Activated CD4-positive, alpha-beta T cell treated with anti-CD3 and anti-CD28 coated beads, Interleukin-2, amount 10 ng/mL, durations not matched to agents 7 days and 5 days (primary cell): Measurements from ENCODE around the gene CYP27A1. TPM values are rescaled to one million over a fixed set of nuclear protein-coding genes. Genes with fewer than 3 reads are reported as not detected.

Experiments used
- CTCF ChIA-PET: fragments of 350-600 bp; sonication (Branson Sonifier 250); formaldehyde crosslinking; loops from one replicate; lab custom pipeline; 2021; ENCODE audit warnings: antibody characterized with exemption; lab: Charles Lee
- POLR2A ChIA-PET: fragments of 350-600 bp; sonication (Branson Sonifier 250); formaldehyde crosslinking; loops from one replicate; lab custom pipeline; 2021; ENCODE audit warnings: antibody characterized with exemption; lab: Charles Lee
- DNase-seq: peaks from one replicate; pipeline ENCODE4 v3.0.0-alpha.2; 2020
- H3K27ac Mint-ChIP-seq: one replicate; pipeline ENCODE4 v1.8.0; 2021; ENCODE audit warnings: mild to moderate bottlenecking, moderate library complexity, mixed read lengths
- H3K27me3 Mint-ChIP-seq: one replicate; pipeline ENCODE4 v1.8.0; 2021; ENCODE audit warnings: mixed read lengths
- H3K36me3 Mint-ChIP-seq: one replicate; pipeline ENCODE4 v1.8.0; 2021; ENCODE audit warnings: low read depth, mixed read lengths
- H3K4me1 Mint-ChIP-seq: one replicate; pipeline ENCODE4 v1.8.0; 2021; ENCODE audit warnings: mixed read lengths
- H3K4me3 Mint-ChIP-seq: one replicate; pipeline ENCODE4 v1.8.0; 2021; ENCODE audit warnings: mild to moderate bottlenecking, moderate library complexity, mixed read lengths
- H3K9me3 Mint-ChIP-seq: one replicate; pipeline ENCODE4 v1.8.0; 2021; ENCODE audit warnings: mixed read lengths
- total RNA-seq, 2 experiments: library from RNA; stranded (reverse); gene quantifications; one replicate each; pipeline ENCODE4 v1.2.3, GENCODE V29; 2021

The CYP27A1 gene
- total RNA-seq, 2 experiments from 2014 or later = 0.08 to 0.22 TPM

GRCh38 chr2:218816561-218817011 is 34.6 kb downstream of the CYP27A1 start:
- H3K4me1 Mint-ChIP-seq = no peaks in the 10 kb centered on the region
- H3K9me3 Mint-ChIP-seq = no peaks in the 10 kb centered on the region
- H3K27ac Mint-ChIP-seq = no peak overlapping the region
- POLR2A ChIA-PET = no interaction called here
- H3K36me3 Mint-ChIP-seq = no peaks in the 10 kb centered on the region
- no peaks in the 10 kb centered on the region for H3K27me3 Mint-ChIP-seq
- H3K4me3 Mint-ChIP-seq = no peak overlapping the region
- CTCF ChIA-PET = interaction anchor here (1.5 kb wide), 1 partner anchor 41 kb away, joined by 4 read pairs; no protein-coding TSS in a partner anchor
- DNase-seq = no peak

DNA sequence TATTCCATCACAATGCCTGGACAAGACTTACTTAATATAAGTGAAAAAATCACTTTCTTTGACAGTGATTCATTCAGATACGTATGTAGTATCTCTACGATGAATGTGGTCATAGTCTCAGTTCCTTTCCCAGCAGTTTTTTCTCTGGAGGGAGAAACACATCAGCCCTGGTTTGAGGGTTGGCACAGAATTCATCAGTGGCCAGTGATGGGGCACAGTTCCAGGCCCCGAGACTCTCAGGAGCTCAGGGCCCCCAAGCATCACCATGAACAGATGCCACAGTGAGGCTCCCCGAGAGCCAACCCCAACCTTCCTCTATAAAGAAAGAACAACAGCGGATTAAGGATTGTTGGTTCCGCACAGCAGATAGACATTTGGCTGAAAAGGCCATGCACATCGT is 37.1 kb downstream of the CYP27A1 start:
- Mint-ChIP-seq H3K4me1 (no peaks in the 10 kb centered on the region), H3K36me3 (no peaks in the 10 kb centered on the region), H3K9me3 (no peaks in the 10 kb centered on the region), H3K4me3 (no peak overlapping the region), H3K27me3 (no peaks in the 10 kb centered on the region), H3K27ac (no peak overlapping the region)
- ChIA-PET POLR2A (no interaction called here), CTCF (interaction anchor here (0.6 to 1.4 kb wide), 4 partner anchors 9 to 256 kb away, joined by 3 to 6 read pairs (median 4); no protein-coding TSS in a partner anchor)
- DNase-seq = no peak

GRCh38 chr2:218820746-218821369 is 38.9 kb downstream of the CYP27A1 start:
- ChIA-PET POLR2A (no interaction called here), CTCF (interaction anchor here (1.9 kb wide), 1 partner anchor 27 kb away, joined by 5 read pairs; no protein-coding TSS in a partner anchor)
- no peak overlapping the region for H3K27ac Mint-ChIP-seq
- no peak overlapping the region for H3K4me3 Mint-ChIP-seq
- DNase-seq = no peak
- no peaks in the 10 kb centered on the region for H3K27me3 Mint-ChIP-seq
- no peaks in the 10 kb centered on the region for H3K4me1 Mint-ChIP-seq
- no peaks in the 10 kb centered on the region for H3K36me3 Mint-ChIP-seq
- H3K9me3 Mint-ChIP-seq = no peaks in the 10 kb centered on the region

DNA sequence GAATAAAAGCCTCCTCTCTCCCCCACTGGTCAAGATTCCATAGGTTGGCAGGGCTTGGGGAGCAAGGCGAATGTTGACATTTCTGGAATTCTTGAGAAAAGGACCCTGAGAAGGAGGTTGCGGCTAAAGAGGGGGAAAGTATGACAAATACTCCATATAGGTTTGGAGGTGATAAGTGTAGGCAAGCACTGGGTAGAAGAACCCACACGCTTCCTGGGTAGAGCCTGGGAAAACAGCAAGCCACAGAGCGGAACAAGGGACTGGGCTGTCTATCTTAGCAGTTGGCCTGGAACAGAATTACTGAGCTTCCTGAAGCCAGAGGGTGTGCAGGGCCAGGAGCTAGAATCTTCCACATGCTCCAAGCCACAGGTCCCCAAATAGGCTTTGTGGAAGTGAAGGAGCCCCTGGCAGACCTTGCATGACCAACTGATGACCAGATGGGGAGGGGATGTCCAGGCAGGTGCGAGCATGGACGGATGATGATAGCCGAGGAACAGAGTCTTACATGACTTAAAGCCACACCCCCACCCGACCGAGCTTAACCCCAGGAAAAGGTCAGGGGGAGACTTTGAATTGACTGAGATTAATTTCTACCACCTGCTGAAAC is 39.8 kb downstream of the CYP27A1 start:
- Mint-ChIP-seq H3K9me3 (no peaks in the 10 kb centered on the region), H3K4me3 (no peak overlapping the region), H3K4me1 (no peaks in the 10 kb centered on the region), H3K36me3 (no peaks in the 10 kb centered on the region), H3K27me3 (no peaks in the 10 kb centered on the region), H3K27ac (no peak overlapping the region)
- DNase-seq = no peak
- CTCF ChIA-PET = interaction anchor here (1.3 to 1.9 kb wide), 2 partner anchors 9 to 26 kb away, joined by 3 to 5 read pairs; no protein-coding TSS in a partner anchor
- POLR2A ChIA-PET = no interaction called here

DNA sequence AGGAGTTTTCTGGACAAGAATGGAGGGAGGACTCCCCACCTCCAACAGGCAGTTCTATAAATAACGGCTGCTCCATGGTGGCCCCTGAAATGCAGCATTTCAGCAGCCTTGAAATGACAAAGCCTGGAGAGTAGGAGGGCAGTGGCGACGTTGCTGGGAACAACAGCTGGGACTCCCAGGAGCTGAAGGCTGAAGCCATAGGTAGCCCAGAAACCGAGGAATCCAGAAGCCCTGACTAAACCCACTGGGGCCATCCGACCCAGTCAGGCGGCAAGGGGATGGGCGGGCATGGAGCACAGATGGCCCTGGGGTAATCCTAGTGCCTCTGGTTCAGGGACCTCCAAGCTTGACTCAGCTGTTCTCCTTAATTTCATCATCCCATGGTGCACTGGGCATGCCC is 40.7 kb downstream of the CYP27A1 start:
- Mint-ChIP-seq H3K27me3 (peaks cover 2% of the 10 kb centered on the region), H3K4me3 (no peak overlapping the region), H3K36me3 (no peaks in the 10 kb centered on the region), H3K4me1 (no peaks in the 10 kb centered on the region), H3K9me3 (no peaks in the 10 kb centered on the region), H3K27ac (no peak overlapping the region)
- POLR2A ChIA-PET = no interaction called here
- CTCF ChIA-PET = interaction anchor here (0.9 to 1.9 kb wide), 4 partner anchors 9 to 25 kb away, joined by 3 to 7 read pairs (median 4); no protein-coding TSS in a partner anchor
- no peak for DNase-seq

DNA sequence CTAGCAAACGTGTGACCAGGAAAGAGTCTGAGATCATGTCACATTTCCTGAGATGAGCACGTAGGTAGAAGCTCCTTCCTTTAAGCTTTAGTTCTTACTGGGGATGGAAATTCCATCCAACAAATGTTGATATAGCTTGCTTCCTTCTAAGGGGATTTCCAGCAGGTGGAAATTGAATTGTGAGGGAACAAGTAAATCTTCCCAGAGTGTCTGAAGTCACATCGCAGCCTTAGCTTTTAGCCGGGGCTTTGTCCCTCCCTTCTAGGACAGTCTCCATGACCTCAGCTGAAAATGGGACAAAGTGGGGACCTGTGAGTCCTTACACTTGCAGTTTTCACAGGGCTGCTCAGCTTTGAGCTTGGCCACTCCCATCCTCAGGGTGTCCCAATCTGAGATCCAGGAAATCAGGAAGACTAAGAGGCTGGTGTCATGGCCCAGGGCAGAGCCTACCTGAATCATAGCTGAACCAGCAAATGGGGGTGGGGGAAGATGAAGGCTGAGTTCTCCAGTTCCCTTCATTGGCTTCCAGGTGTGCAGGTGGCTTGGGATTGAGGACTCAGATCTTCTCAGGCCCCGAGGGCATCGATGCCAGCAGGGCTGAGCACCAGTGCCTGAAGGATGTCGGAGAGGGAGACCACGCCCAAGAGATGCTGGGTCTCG is 41.4 kb downstream of the CYP27A1 start:
- Mint-ChIP-seq H3K9me3 (no peaks in the 10 kb centered on the region), H3K4me1 (no peaks in the 10 kb centered on the region), H3K27ac (no peak overlapping the region), H3K4me3 (no peak overlapping the region), H3K27me3 (peaks cover 2% of the 10 kb centered on the region), H3K36me3 (no peaks in the 10 kb centered on the region)
- POLR2A ChIA-PET = no interaction called here
- CTCF ChIA-PET = interaction anchor here (0.9 to 1.3 kb wide), 3 partner anchors 9 to 22 kb away, joined by 3 to 7 read pairs (median 3); no protein-coding TSS in a partner anchor
- no peak for DNase-seq

DNA sequence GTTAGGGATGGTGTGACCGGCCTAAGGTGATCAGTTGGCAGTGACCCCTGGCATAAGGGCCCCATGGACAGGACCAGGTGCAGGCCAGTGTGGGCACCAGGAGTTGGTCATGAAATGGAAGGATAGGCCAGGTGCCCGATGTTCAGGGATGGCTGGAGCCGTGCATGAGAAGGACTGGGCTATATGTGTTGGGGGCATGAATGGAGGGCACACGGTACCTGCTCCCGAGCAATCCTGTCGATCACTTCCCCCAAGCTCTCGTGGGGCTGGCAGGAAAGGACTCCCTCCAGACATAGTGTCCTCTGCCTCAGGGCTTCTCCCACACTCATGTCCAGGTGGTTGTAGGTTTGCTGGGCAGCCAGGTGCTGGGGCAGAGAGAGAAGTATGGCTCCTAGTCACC is 42.1 kb downstream of the CYP27A1 start:
- Mint-ChIP-seq H3K9me3 (no peaks in the 10 kb centered on the region), H3K4me1 (no peaks in the 10 kb centered on the region), H3K4me3 (no peak overlapping the region), H3K36me3 (no peaks in the 10 kb centered on the region), H3K27ac (no peak overlapping the region), H3K27me3 (peaks cover 2% of the 10 kb centered on the region)
- ChIA-PET POLR2A (no interaction called here), CTCF (interaction anchor here (1.1 kb wide), 1 partner anchor 21 kb away, joined by 7 read pairs; no protein-coding TSS in a partner anchor)
- DNase-seq = no peak

- no peaks in the 10 kb centered on the region for H3K9me3 Mint-ChIP-seq
- H3K4me3 Mint-ChIP-seq = no peak overlapping the region
- CTCF ChIA-PET = no interaction called here
These were observed 44.8 kb downstream of the CYP27A1 start for GRCh38 chr2:218826791-218827190.

DNA sequence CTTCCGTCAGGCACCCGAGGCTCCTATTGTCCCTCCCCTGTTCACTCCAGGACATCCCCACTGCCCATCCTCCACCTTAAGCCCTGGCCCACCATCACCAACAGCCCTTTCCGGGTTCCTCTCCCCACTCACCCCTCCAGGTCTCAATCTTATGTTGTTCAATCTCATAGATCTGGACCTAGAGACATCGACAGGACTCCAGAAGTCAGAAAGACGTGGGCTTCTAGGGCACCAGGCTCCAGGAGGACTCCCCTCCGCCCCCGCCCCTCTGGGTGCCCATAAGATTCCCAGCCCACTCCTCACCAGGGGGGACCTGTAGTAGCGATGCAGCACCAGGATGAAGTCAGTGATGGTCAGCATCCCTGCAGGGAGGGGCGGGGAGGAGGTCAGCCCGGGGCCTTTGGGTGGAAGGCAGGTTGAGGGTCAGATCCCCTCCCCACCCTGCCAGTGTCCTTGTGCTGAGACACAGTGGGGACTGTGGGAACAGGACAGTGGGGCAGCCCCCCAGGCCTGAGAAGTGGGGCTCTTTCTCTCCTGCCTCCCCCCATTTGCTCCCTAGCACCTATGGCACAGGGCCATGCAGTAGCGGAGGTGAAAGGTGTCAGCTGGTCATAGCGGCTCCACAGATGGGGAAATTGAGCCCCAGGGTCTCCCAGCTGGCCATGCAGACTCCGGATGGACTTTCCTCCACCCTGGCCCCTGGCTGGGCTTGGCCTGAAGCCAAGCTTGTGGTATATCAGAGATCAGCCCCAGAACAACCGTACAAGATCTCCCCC is 45.9 kb downstream of the CYP27A1 start:
- no peak for DNase-seq
- Mint-ChIP-seq H3K27me3 (peaks cover 11% of the 10 kb centered on the region), H3K27ac (no peak overlapping the region), H3K36me3 (no peaks in the 10 kb centered on the region), H3K9me3 (no peaks in the 10 kb centered on the region), H3K4me3 (no peak overlapping the region), H3K4me1 (no peaks in the 10 kb centered on the region)
- POLR2A ChIA-PET = no interaction called here
- CTCF ChIA-PET = no interaction called here

More at GRCh38 chr2:218826791-218827190, 44.8 kb downstream of the CYP27A1 start:
- Mint-ChIP-seq H3K4me1 (no peaks in the 10 kb centered on the region), H3K27me3 (peaks cover 4% of the 10 kb centered on the region), H3K36me3 (no peaks in the 10 kb centered on the region), H3K27ac (no peak overlapping the region)
- POLR2A ChIA-PET = no interaction called here
- DNase-seq = no peak

GRCh38 chr2:218828477-218828778 is 46.5 kb downstream of the CYP27A1 start:
- Mint-ChIP-seq H3K27ac (no peak overlapping the region), H3K27me3 (peaks cover 11% of the 10 kb centered on the region), H3K4me3 (no peak overlapping the region), H3K4me1 (no peaks in the 10 kb centered on the region), H3K36me3 (no peaks in the 10 kb centered on the region), H3K9me3 (no peaks in the 10 kb centered on the region)
- POLR2A ChIA-PET = no interaction called here
- DNase-seq = no peak
- CTCF ChIA-PET = interaction anchor here (1.3 kb wide), 1 partner anchor 19 kb away, joined by 5 read pairs; no protein-coding TSS in a partner anchor

DNA sequence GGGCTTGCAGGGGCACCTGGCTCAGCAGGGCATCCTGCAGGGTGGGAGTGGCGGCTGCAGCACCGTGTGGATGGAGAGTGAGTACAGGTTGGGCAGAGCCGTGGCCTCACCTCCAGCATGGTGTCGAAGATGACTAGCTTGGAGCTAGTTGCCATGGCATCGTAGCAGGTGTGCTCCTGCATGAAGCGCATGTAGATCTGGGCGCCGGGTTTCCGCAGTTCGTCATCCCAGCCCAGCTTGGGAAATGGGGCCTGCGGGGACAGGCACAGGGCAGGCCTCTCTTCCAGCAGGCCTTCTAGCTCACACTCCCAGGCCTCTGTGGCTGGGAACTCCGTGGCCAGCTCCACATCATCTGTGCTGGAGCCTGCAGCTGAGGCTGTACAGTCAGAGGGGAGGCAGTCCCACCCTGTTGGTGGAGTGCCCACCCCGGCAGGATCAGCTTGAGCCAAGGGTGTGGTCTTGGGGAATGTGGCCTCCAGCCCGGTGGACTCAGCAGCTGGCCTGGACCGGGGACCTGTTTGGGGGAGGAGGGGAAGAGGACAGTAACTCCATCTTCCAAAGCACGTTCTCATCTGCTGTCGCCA is 48.0 kb downstream of the CYP27A1 start:
- no peaks in the 10 kb centered on the region for H3K36me3 Mint-ChIP-seq
- ChIA-PET POLR2A (no interaction called here), CTCF (interaction anchor here (1.3 kb wide), 1 partner anchor 17 kb away, joined by 5 read pairs; no protein-coding TSS in a partner anchor)
- no peak for DNase-seq
- no peaks in the 10 kb centered on the region for H3K9me3 Mint-ChIP-seq
- peaks cover 15% of the 10 kb centered on the region for H3K27me3 Mint-ChIP-seq
- no peak overlapping the region for H3K4me3 Mint-ChIP-seq
- H3K27ac Mint-ChIP-seq = no peak overlapping the region
- H3K4me1 Mint-ChIP-seq = no peaks in the 10 kb centered on the region
